RWPE2 (cell line): ENCODE measurements around the gene SH3GL2.
"Not testable (repeated sequence)": the region's sequence is repeated elsewhere in the genome, so short reads cannot be mapped to it uniquely, and the experiment has no call there.

Experiments
- ATAC-seq: fragments of 200-7000 bp; cut with Tn5 transposase; 3 replicates; pipeline ENCODE4 v1.9.1; 2021; ENCODE audit warnings: low read depth
- DNase-seq: peaks from one replicate; pipeline ENCODE4 v3.0.0-alpha.2; 2020; ENCODE audit warnings: low spot score
- H3K27ac ChIP-seq: fragments of 450-650 bp; 2 replicates; pipeline ENCODE4 v1.5.1; 2017; ENCODE audit warnings: mild to moderate bottlenecking; ENCODE audit not compliant: poor library complexity, severe bottlenecking
- H3K27me3 ChIP-seq: fragments of 250-450 bp; sonication (Bioruptor Pico); 2 replicates; pipeline ENCODE4 v1.5.1; 2021; ENCODE audit warnings: mild to moderate bottlenecking, moderate library complexity; ENCODE audit not compliant: insufficient read depth, poor library complexity, severe bottlenecking
- H3K36me3 ChIP-seq: fragments of 250-450 bp; sonication (Bioruptor Pico); 2 replicates; pipeline ENCODE4 v1.5.1; 2020; ENCODE audit warnings: low read depth, mild to moderate bottlenecking, moderate library complexity
- H3K4me1 ChIP-seq: fragments of 250-450 bp; sonication (Bioruptor Pico); 2 replicates; pipeline ENCODE4 v1.5.1; 2021; ENCODE audit warnings: mild to moderate bottlenecking, moderate library complexity; ENCODE audit not compliant: insufficient read depth, poor library complexity, severe bottlenecking
- H3K4me3 ChIP-seq: fragments of 250-450 bp; sonication (Bioruptor Pico); 2 replicates; pipeline ENCODE4 v1.5.1; 2021; ENCODE audit warnings: mild to moderate bottlenecking, moderate library complexity; ENCODE audit not compliant: severe bottlenecking
- H3K9me3 ChIP-seq: fragments of 250-450 bp; sonication (Bioruptor Pico); 2 replicates; pipeline ENCODE4 v1.5.1; 2021; ENCODE audit warnings: mild to moderate bottlenecking, moderate library complexity; ENCODE audit not compliant: severe bottlenecking
- TF ChIP-seq, protein P1 (sequence below): fragments of 450-650 bp; IDR thresholded peaks from one replicate; pipeline ENCODE4 v1.5.1; 2017; ENCODE audit warnings: mild to moderate bottlenecking, moderate library complexity; ENCODE audit not compliant: poor library complexity, severe bottlenecking

SH3GL2 gene

GRCh38 chr9:17764306-17764705 lies 185.4 kb downstream of the SH3GL2 start:
- H3K4me3 ChIP-seq: no peak overlapping the region
- no peaks in the 10 kb centered on the region for H3K36me3 ChIP-seq
- H3K27me3 ChIP-seq: no peaks in the 10 kb centered on the region
- no peaks in the 10 kb centered on the region for H3K9me3 ChIP-seq
- TF ChIP-seq, protein P1, sequence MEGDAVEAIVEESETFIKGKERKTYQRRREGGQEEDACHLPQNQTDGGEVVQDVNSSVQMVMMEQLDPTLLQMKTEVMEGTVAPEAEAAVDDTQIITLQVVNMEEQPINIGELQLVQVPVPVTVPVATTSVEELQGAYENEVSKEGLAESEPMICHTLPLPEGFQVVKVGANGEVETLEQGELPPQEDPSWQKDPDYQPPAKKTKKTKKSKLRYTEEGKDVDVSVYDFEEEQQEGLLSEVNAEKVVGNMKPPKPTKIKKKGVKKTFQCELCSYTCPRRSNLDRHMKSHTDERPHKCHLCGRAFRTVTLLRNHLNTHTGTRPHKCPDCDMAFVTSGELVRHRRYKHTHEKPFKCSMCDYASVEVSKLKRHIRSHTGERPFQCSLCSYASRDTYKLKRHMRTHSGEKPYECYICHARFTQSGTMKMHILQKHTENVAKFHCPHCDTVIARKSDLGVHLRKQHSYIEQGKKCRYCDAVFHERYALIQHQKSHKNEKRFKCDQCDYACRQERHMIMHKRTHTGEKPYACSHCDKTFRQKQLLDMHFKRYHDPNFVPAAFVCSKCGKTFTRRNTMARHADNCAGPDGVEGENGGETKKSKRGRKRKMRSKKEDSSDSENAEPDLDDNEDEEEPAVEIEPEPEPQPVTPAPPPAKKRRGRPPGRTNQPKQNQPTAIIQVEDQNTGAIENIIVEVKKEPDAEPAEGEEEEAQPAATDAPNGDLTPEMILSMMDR: no peak
- no peak overlapping the region for H3K27ac ChIP-seq
- H3K4me1 ChIP-seq: no peaks in the 10 kb centered on the region
- ATAC-seq (no peak), DNase-seq (no peak)

DNA sequence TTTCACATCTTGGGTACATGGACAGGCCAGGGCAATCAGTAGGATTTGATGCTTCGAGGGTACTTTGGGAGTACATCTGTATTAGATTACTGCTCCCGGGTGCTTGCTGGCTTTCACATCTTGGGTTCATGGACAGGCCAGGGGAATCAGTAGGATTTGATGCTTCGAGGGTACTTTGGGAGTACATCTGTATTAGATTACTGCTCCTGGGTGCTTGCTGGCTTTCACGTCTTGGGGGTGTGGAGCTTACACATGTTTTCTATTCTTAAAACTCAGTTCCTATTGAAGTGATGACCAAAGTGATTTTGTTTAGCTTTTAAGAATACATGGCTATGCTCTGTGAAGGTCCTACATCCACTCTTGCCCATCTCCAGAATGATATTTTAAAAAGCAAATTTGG lies 186.3 kb downstream of the SH3GL2 start:
- not testable (repeated sequence) for H3K27me3 ChIP-seq, DNase-seq, H3K4me3 ChIP-seq, H3K4me1 ChIP-seq, ATAC-seq, H3K36me3 ChIP-seq, H3K27ac ChIP-seq, H3K9me3 ChIP-seq

GRCh38 chr9:17772223-17772622 lies 193.4 kb downstream of the SH3GL2 start:
- TF ChIP-seq, protein P1: no peak
- no peaks in the 10 kb centered on the region for H3K9me3 ChIP-seq
- no peak overlapping the region for H3K4me3 ChIP-seq
- H3K4me1 ChIP-seq: no peaks in the 10 kb centered on the region
- H3K36me3 ChIP-seq: no peaks in the 10 kb centered on the region
- DNase-seq (no peak), ATAC-seq (no peak)
- H3K27ac ChIP-seq: no peak overlapping the region
- H3K27me3 ChIP-seq: peaks cover 7% of the 10 kb centered on the region

DNA sequence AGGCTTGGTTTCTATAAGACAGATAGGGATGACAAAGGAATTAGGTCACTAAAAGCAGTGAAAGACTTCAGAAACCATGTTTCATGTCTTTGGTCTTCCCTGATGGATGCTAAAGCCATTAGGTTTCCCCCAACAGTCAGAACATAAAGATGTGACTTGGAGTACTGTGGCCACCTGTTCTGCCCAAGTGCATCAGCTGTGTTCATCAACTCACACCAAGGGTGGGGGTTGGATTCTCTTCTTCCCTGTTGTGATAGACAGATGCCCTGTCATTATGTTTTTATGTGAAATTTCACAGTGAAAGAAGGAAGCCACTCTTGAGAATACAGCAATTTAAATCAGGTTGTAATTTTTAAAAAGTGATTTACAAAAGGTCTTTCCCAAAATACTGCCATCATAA lies 196.8 kb downstream of the SH3GL2 start:
- no peaks in the 10 kb centered on the region for H3K9me3 ChIP-seq
- H3K27ac ChIP-seq: no peak overlapping the region
- no peak overlapping the region for H3K4me3 ChIP-seq
- ATAC-seq: no peak
- peaks cover 7% of the 10 kb centered on the region for H3K27me3 ChIP-seq
- no peak for DNase-seq
- TF ChIP-seq, protein P1: no peak
- H3K4me1 ChIP-seq: no peaks in the 10 kb centered on the region
- no peaks in the 10 kb centered on the region for H3K36me3 ChIP-seq

DNA sequence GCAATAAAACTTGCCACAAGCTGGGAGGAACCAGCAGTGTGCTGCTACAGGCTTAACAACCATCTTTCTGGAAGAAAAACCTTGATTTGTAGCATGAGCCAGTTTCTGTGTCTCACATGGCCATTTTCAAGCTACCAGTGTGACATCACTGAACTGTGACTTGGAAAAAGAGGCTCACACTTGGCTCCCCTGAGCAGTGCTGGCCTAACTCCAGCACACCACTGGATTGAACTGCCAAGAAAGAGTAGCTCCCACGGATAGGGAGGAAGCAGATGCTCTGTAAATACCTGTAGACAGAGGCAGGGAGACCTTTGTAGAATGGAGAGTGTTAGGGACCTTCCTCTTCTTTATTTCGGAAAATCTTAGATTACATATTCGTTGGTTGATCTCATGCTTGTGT lies 197.9 kb downstream of the SH3GL2 start:
- Histone ChIP-seq H3K9me3 (no peaks in the 10 kb centered on the region), H3K36me3 (no peaks in the 10 kb centered on the region), H3K4me1 (no peaks in the 10 kb centered on the region), H3K27ac (no peak overlapping the region), H3K27me3 (peaks cover 7% of the 10 kb centered on the region), H3K4me3 (no peak overlapping the region)
- TF ChIP-seq, protein P1: no peak
- ATAC-seq (no peak), DNase-seq (no peak)
